SJCRH30 (cell line): ENCODE results near the gene HASPIN. TPM values are rescaled to one million over a fixed set of nuclear protein-coding genes. Genes with fewer than 3 reads are reported as not detected.
A peak's percentile ranks its signal among the peaks of the same experiment; 100 is the strongest.

Experiments
- DNase-seq, 2 experiments: peaks; one replicate each; pipeline ENCODE4 v3.0.0-alpha.2; 2015 to 2020
- H3K27ac ChIP-seq: fragments of 250-450 bp; sonication (Bioruptor Pico); 2 replicates; pipeline ENCODE4 v1.5.1; 2020; ENCODE audit warnings: mild to moderate bottlenecking, moderate library complexity
- H3K27me3 ChIP-seq: fragments of 250-450 bp; sonication (Bioruptor Pico); 2 replicates; pipeline ENCODE4 v1.5.1; 2020; ENCODE audit warnings: mild to moderate bottlenecking, moderate library complexity
- H3K36me3 ChIP-seq: fragments of 250-450 bp; sonication (Bioruptor Pico); 2 replicates; pipeline ENCODE4 v1.5.1; 2020; ENCODE audit warnings: mild to moderate bottlenecking, moderate library complexity
- H3K4me1 ChIP-seq: fragments of 250-450 bp; sonication (Bioruptor Pico); 2 replicates; pipeline ENCODE4 v1.5.1; 2020; ENCODE audit warnings: mild to moderate bottlenecking, moderate library complexity
- H3K4me3 ChIP-seq: fragments of 250-450 bp; sonication (Bioruptor Pico); 2 replicates; pipeline ENCODE4 v1.5.1; 2020; ENCODE audit warnings: mild to moderate bottlenecking, moderate library complexity
- H3K9me3 ChIP-seq: fragments of 250-450 bp; sonication (Bioruptor Pico); replicated peaks from 2 replicates; pipeline ENCODE4 v1.5.1; 2020; ENCODE audit warnings: mild to moderate bottlenecking, moderate library complexity
- total RNA-seq: library from RNA; depleted of rRNA; stranded (reverse); fragments of >200 nt; shearing (Covaris generic); gene quantifications from 2 replicates; pipeline ENCODE4 v1.2.3, GENCODE V29; 2014

Gene HASPIN
- total RNA-seq, 1 experiment from 2014 or later: 15.2 TPM

DNA sequence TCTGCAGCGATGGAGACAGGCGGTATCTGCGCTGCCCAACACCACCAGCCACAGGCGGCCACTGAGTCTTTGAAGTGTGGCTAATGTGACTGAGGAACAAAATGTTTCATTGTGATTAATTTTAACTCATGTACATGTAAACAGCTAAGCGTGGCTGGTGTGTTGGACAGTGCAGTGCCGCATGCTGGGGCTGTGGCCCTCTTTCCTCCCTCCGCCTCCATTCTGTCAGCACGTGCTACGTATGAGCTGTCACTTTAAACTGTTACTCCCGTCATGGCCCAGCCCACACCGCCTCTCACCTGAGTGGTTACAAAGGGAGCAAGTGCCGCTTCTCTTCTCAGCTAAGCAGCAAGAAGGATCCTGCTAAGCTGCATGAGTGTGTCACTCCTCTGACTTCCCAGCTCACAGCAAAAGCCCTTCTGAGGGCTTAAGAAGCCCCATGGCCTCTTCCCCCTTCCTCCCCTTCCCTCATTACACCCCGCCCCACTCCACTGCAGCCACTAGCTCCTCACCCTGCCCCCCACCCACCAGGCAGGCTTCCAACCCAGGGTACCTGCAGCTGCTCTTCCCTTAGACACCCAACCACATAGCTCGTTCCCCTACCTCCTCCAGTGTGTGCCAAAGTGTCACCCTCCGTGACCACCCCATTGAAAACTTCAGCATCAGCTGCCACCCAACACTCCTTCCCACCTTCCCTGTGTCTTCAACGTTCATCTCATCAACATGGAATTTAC lies 15.0 kb downstream of the HASPIN start:
- Histone ChIP-seq H3K27ac (no peak overlapping the region), H3K4me1 (peaks cover 5% of the 10 kb centered on the region), H3K27me3 (no peaks in the 10 kb centered on the region), H3K9me3 (no peaks in the 10 kb centered on the region), H3K36me3 (no peaks in the 10 kb centered on the region), H3K4me3 (peak overlapping the region; percentile 54)
- DNase-seq: no peak

DNA sequence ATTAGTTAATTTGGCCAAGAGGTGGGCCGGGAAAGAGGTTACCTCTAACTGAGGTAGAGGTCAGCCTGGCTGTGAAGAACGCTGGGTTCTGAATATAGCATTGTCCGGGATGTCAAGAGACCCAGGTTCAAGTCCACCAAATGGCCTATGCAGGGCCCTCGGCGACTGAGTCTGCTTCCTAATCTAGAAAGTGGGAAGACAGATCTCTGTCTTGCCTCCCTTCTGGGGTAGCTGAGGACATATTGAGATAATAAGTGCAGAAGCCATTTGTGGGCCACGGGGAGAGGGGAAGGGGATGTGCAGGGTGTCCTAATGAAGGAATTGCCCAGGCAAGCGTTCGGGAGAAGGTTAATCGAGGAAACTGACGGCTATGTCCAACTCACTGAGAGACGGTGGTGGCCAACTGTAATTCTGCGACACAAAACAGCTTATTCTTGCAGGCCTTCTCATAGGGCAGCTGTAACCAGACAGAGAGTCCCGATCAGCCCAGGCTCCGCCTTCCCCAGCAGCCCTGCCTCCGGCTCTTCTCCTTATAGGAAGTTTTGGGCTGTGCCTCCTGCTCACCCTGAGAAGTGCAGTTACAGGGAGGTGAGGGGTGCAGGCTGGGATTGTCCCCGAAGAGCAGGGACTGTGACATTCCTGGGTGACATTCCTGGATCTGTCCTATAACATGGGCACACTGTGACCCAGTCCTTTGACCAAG lies 15.9 kb downstream of the HASPIN start:
- H3K9me3 ChIP-seq: no peaks in the 10 kb centered on the region
- H3K4me1 ChIP-seq: peaks cover 5% of the 10 kb centered on the region
- no peak overlapping the region for H3K4me3 ChIP-seq
- H3K27me3 ChIP-seq: no peaks in the 10 kb centered on the region
- DNase-seq: no peak
- no peaks in the 10 kb centered on the region for H3K36me3 ChIP-seq
- no peak overlapping the region for H3K27ac ChIP-seq

DNA sequence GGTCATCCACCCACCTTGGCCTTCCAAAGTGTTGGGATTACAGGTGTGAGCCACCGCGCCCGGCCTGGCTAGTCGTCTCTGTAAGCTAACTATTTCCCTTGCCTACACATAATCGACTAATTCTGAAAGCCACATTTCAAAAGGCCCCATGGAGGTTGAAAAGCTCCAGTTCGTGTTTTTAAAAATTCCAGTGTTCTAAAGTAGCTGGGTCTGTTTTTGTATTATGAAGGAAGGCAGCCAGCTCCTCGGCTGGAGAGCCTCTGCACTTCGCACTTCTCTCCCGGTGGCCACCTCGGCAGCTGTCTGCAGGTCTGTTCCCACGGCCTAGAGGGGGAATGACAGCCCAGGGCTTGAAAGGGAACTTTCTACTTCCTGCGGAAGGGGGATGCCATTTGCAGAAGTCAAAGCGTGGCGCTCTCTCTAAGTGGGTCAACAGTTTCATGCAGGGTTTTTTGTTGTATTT lies 16.9 kb downstream of the HASPIN start:
- H3K9me3 ChIP-seq: no peaks in the 10 kb centered on the region
- H3K4me3 ChIP-seq: no peak overlapping the region
- DNase-seq: no peak

DNA sequence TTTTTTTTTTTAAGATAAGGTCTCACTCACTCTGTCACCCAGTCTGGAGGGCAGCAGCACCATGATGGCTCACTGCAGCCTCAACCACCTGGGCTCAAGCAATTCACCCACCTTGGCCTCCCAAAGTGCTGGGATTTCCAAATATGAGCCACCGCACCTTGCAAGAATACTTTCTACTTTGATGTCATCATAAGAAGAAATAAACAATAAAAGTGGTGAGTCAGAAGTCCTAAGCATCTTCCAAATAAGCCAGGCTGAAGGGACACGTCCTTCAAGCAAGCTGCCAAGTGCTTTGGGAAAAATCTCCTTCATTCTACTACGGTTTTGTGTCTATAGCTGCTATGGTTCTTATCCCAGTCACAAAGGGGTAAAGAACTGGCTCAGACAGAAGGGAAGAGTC lies 20.3 kb downstream of the HASPIN start:
- no peaks in the 10 kb centered on the region for H3K27me3 ChIP-seq
- no peaks in the 10 kb centered on the region; the same call in 1 of the 2 replicates for H3K4me1 ChIP-seq
- no peak for DNase-seq
- no peak overlapping the region for H3K4me3 ChIP-seq
- no peaks in the 10 kb centered on the region for H3K36me3 ChIP-seq
- no peaks in the 10 kb centered on the region for H3K9me3 ChIP-seq
- no peak overlapping the region for H3K27ac ChIP-seq

More for the DNA sequence above, 16.9 kb downstream of the HASPIN start:
- Histone ChIP-seq H3K27me3 (no peaks in the 10 kb centered on the region), H3K27ac (no peak overlapping the region), H3K36me3 (no peaks in the 10 kb centered on the region), H3K4me1 (peaks cover 5% of the 10 kb centered on the region)

DNA sequence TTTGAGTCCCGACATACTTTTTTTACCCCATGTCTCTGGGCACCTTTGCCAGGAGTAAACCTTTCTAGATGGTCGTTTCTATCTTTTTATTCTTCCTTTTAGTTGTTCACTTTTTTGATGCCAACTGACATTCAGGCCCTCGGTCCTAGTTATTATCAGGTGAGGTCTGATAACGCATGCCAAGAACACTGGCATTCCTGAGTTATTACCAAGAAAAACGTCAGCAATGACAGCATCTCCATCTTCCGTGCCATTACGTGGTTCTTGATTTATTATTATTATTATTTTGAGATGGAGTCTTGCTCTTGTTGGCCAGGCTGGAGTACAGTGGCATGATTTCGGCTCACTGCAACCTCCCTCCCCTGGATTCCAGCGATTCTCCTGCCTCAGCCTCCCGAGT lies 21.4 kb downstream of the HASPIN start:
- Histone ChIP-seq H3K9me3 (no peaks in the 10 kb centered on the region), H3K36me3 (no peaks in the 10 kb centered on the region), H3K4me1 (no peaks in the 10 kb centered on the region), H3K27me3 (no peaks in the 10 kb centered on the region), H3K27ac (no peak overlapping the region), H3K4me3 (no peak overlapping the region)
- DNase-seq: no peak

DNA sequence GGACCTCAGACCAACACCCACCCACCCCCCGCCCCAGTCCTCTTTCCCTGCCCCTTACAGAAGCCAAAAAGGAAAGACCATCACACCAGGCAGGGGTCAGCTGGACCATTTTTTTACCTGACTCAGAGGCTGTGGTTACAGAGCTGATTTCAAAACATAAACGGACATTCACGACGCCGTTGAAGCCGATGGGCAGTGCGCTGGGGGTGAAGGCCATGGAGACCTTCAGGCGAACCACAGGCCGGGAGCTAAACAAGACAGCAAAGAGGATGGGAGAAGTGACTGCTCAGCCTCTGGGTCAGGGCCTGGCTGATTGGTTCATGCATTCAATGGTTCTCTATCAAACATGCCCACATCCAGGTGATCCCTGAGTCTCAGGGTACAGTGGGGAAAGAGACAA lies 24.1 kb downstream of the HASPIN start:
- Histone ChIP-seq H3K36me3 (no peaks in the 10 kb centered on the region), H3K9me3 (no peaks in the 10 kb centered on the region), H3K4me3 (no peak overlapping the region), H3K27me3 (no peaks in the 10 kb centered on the region), H3K4me1 (no peaks in the 10 kb centered on the region), H3K27ac (no peak overlapping the region)
- DNase-seq: no peak

DNA sequence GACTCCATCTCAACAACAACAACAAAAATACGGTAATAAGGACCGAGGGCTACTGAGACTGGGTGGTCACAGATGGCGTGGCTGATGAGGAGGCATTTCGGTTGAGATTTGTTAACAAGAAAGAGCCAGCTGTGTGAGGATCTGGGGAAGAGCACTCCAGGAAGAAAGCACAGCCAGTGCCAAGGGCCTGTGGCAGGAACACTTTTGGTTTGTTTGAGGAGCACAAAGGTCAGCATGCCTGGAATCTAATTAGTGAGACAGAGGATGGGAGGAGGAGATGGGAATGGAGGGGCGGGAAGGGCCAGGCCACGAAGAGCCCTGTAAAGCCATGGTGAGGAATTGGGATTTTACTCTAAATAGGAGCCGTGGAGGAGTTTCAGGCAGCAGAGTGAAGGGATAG lies 24.9 kb downstream of the HASPIN start:
- no peak for DNase-seq
- no peaks in the 10 kb centered on the region for H3K4me1 ChIP-seq
- H3K27me3 ChIP-seq: no peaks in the 10 kb centered on the region

DNA sequence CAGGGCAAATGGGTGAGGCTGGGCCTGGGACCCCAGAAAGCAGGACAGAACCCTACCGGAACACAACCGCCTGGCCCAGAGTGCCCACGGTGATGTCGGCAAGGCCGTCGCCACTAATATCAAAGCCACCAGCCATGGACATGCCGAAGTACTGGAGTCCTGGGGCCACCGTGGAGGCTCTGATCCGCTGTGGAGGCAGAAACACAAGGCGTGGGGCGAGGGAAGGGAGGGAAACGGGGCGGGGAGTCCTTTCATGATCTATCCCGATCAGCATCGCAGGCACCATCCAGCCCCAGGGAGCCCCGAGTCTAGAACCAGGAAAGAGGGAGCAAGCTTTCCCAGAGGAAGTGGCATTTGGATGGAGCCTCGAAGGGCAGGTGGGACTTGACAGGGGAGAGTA lies 26.6 kb downstream of the HASPIN start:
- Histone ChIP-seq H3K9me3 (no peaks in the 10 kb centered on the region), H3K27ac (no peak overlapping the region), H3K27me3 (no peaks in the 10 kb centered on the region), H3K36me3 (no peaks in the 10 kb centered on the region), H3K4me3 (no peak overlapping the region), H3K4me1 (no peaks in the 10 kb centered on the region)
- no peak for DNase-seq

More for the DNA sequence above, 24.9 kb downstream of the HASPIN start:
- Histone ChIP-seq H3K4me3 (no peak overlapping the region), H3K27ac (no peak overlapping the region), H3K9me3 (no peaks in the 10 kb centered on the region), H3K36me3 (no peaks in the 10 kb centered on the region)

DNA sequence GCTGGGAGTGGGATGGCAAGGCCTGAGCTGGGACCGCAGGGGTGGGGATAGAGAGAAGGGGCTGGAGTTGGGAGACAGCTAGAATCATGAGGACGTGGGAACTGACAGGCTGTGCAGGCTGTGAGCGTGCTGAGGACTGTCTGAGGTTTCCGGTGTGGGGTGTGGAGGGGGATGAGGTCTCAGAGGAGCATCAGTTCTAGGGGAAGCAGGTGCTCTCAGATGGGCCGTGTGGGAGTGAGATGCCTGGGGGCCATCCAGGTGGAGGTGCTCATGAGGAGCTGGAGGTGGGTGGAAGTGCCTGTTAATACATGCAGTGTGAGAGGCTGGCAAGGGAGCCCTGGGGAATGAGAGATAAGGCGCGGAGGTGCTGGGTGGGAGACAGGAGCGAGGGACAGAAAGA lies 27.2 kb downstream of the HASPIN start:
- Histone ChIP-seq H3K36me3 (no peaks in the 10 kb centered on the region), H3K27me3 (no peaks in the 10 kb centered on the region), H3K27ac (no peak overlapping the region), H3K4me3 (no peak overlapping the region), H3K9me3 (no peaks in the 10 kb centered on the region), H3K4me1 (no peaks in the 10 kb centered on the region)
- DNase-seq: no peak

DNA sequence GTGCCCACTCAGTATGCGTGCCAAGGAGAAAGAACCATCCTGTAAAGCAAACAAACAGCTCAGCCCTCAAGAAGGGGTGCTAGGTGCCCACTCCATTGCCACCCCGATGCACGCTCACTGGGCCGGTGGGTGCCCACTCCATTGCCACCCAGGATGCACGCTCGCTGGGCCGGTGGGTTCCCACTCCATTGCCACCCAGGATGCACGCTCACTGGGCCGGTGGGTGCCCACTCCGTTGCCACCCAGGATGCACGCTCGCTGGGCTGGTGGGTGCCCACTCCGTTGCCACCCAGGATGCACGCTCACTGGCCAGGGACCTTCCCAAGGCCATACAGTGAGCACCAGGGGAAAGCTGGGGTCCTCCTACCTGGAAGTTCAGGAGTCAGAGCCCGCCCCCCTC lies 28.1 kb downstream of the HASPIN start:
- no peak overlapping the region for H3K4me3 ChIP-seq
- H3K4me1 ChIP-seq: no peaks in the 10 kb centered on the region
- no peak overlapping the region for H3K27ac ChIP-seq
- no peak for DNase-seq
- H3K9me3 ChIP-seq: no peaks in the 10 kb centered on the region
- H3K27me3 ChIP-seq: no peaks in the 10 kb centered on the region
- H3K36me3 ChIP-seq: no peaks in the 10 kb centered on the region

DNA sequence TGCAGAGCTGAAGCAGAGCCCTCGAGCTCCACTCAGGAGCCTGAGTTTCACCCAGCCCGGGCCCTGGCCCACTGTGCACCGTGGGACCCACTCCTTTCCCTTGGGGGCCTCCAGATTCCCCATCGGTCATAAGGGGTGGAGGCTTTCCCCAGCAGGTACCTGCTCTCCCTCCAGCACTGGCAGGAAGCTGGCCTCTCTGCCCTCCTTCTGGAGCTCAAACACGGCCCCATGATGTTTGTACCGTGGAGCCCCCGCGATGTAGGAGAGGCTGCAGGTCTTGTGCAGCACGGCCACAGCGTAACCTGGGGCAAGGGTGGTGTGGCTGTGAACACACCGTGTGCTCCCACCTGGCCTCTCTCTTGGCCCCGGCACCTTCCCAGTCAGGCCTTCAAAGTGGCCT lies 29.9 kb downstream of the HASPIN start:
- Histone ChIP-seq H3K27ac (no peak overlapping the region), H3K27me3 (no peaks in the 10 kb centered on the region), H3K4me3 (no peak overlapping the region), H3K36me3 (no peaks in the 10 kb centered on the region), H3K9me3 (no peaks in the 10 kb centered on the region), H3K4me1 (no peaks in the 10 kb centered on the region)
- no peak for DNase-seq

DNA sequence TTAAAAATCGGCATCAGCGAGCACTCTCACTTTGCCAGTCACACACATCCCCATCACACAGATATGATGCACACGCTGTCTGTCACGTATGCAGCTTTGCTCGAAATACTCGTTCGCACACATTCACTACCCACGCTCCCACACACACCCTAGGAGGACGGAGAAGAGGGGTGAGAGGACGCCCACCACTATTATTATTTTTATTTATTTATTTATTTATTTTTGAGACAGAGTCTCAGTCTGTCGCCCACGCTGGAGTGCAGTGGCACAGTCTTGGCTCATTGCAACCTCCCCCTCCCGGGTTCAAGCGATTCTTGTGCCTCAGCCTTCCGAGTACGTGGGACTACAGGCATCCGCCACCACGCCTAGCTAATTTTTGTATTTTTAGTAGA lies 30.4 kb downstream of the HASPIN start:
- no peaks in the 10 kb centered on the region for H3K27me3 ChIP-seq
- no peak overlapping the region for H3K4me3 ChIP-seq
- H3K9me3 ChIP-seq: no peaks in the 10 kb centered on the region
- no peaks in the 10 kb centered on the region for H3K36me3 ChIP-seq
- DNase-seq: no peak
- no peak overlapping the region for H3K27ac ChIP-seq
- no peaks in the 10 kb centered on the region for H3K4me1 ChIP-seq

DNA sequence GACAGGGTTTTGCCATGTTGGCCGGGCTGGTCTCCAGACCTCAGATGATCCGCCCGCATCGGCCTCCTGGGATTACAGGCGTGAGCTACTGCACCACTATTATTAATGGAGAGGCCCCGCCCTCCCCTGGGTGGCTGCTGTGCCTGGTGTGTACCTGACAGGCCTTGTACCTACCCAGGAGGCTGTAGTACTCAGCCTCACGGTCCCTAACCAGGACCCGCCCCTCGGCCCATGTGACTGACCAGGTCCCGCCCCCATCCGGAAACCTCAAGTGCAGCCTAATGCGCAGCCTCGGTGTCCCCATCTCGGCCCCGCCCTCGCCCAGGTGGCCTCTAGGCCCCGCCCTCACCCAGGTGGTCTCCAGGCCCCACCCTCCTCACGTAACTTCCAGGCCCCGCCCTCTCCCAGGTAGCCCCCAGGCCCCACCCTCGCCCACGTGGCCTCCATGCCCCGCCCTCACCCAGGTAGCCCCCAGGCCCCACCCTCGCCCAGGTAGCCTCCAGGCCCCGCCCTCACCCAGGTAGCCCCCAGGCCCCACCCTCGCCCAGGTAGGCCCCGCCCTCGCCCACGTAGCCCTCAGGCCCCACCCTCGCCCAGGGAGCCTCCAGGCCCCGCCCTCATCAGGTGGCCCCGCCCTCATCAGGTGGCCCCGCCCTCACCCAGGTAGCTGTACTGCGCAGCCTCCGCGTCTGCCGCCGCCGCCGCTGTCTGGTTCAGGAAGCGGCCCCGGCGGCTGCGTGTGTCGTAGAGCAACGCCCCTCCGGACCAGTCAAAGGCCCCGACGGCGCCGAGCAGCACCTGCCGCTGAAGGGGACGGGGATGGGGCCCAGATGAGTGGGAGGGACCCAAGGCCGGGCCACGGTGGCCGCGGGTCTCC lies 31.0 kb downstream of the HASPIN start:
- no peaks in the 10 kb centered on the region for H3K4me1 ChIP-seq
- no peak for DNase-seq
- H3K9me3 ChIP-seq: no peaks in the 10 kb centered on the region
- H3K27me3 ChIP-seq: no peaks in the 10 kb centered on the region
- H3K36me3 ChIP-seq: no peaks in the 10 kb centered on the region
- H3K27ac ChIP-seq: no peak overlapping the region
- no peak overlapping the region for H3K4me3 ChIP-seq

DNA sequence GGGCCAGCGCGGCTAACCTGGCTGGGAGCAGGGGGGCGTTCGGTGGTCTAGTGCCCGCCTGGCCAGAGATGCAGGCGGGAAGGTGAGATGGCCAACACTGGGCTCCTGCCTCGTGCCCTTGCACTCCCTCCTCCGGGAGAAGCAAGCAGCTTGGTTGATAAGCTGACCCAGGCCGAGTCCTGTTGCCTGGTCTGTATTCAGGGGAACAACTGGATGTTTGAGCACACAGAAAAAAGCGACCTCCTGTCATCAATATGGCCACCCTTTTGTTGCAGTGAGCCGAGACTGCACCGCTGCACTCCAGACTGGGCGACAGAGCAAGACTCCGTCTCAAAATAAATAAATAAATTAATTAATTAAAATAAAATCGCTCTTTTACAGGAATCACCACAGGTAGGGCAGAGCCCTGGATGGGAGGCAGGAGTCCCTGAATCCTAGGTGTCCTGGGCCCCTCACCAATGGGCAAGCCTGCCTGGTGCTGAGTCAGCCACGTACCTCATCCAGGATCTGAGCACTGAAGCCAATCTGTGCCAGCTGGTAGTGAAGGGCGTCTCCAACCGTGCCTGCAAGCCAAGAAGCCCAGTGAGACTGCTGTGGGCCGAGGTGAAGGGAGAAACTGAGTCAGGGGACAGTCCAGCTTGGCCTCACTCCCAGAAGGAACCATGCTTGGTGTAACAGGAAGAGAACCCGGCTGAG lies 31.8 kb downstream of the HASPIN start:
- no peak overlapping the region for H3K27ac ChIP-seq
- no peaks in the 10 kb centered on the region for H3K4me1 ChIP-seq
- H3K27me3 ChIP-seq: no peaks in the 10 kb centered on the region
- no peak overlapping the region for H3K4me3 ChIP-seq
- H3K9me3 ChIP-seq: no peaks in the 10 kb centered on the region
- DNase-seq: no peak
- H3K36me3 ChIP-seq: no peaks in the 10 kb centered on the region
